Panc1 (cell line): ENCODE results near the gene POU2F1. TPM values are rescaled to one million over a fixed set of nuclear protein-coding genes. Genes with fewer than 3 reads are reported as not detected.

Experiments
- ATAC-seq: fragments of 200-7000 bp; cut with Tn5 transposase; 2 replicates; pipeline ENCODE4 v1.9.1; 2020; ENCODE audit warnings: mild to moderate bottlenecking, moderate library complexity
- BruUV-seq: library from RNA; stranded (reverse); fragments of 400-500 nt; replicated peaks from 2 replicates; lab custom pipeline; 2021; lab: Mats Ljungman, UMichigan
- CTCF ChIA-PET: fragments of 300-600 bp; sonication (Branson Sonifier 250); formaldehyde crosslinking; loops from one replicate; lab custom pipeline; 2022; ENCODE audit warnings: antibody characterized with exemption; lab: Charles Lee
- POLR2A ChIA-PET: fragments of 300-600 bp; sonication (Branson Sonifier 250); formaldehyde crosslinking; loops from one replicate; lab custom pipeline; 2022; ENCODE audit warnings: antibody characterized with exemption; lab: Charles Lee
- DNase-seq: peaks from one replicate; pipeline ENCODE4 v3.0.0-alpha.2; 2010; ENCODE audit warnings: low read depth, low spot score
- H3K27ac ChIP-seq: 2 replicates; pipeline ENCODE4 v1.5.1; 2011; ENCODE audit warnings: mild to moderate bottlenecking, low read length, inconsistent platforms
- H3K27me3 ChIP-seq: fragments of 200-500 bp; sonication (Bioruptor generic); 2 replicates; pipeline ENCODE4 v1.6.0; 2014; ENCODE audit warnings: low read length, inconsistent platforms; ENCODE audit not compliant: control insufficient read depth, insufficient read depth
- H3K36me3 ChIP-seq: fragments of 200-500 bp; sonication (Bioruptor generic); 2 replicates; pipeline ENCODE4 v1.5.1; 2014; ENCODE audit warnings: inconsistent platforms, mild to moderate bottlenecking, low read length, moderate library complexity; ENCODE audit not compliant: control insufficient read depth, insufficient read depth
- H3K4me1 ChIP-seq: 2 replicates; pipeline ENCODE4 v1.5.1; 2011; ENCODE audit warnings: inconsistent platforms, mild to moderate bottlenecking, low read length, moderate library complexity; ENCODE audit not compliant: control insufficient read depth, insufficient read depth
- H3K4me3 ChIP-seq, 2 experiments: 2 replicates each; pipeline ENCODE4 v1.5.1; 2011 to 2012; ENCODE audit warnings: low read depth in 2 of 2, low read length in 2 of 2, mild to moderate bottlenecking in 2 of 2, inconsistent platforms in 1 of 2, moderate library complexity in 1 of 2
- H3K9me3 ChIP-seq: fragments of 200-500 bp; sonication (Bioruptor generic); 2 replicates; pipeline ENCODE4 v1.5.1; 2014; ENCODE audit warnings: low read depth, mild to moderate bottlenecking, inconsistent platforms, low read length, moderate library complexity; ENCODE audit not compliant: control insufficient read depth, insufficient read depth
- POLR2AphosphoS5 ChIP-seq: IDR thresholded peaks from 2 replicates; pipeline ENCODE4 v1.6.1; 2012; ENCODE audit warnings: mild to moderate bottlenecking, low read depth, low read length, moderate library complexity
- SIN3A ChIP-seq: IDR thresholded peaks from 2 replicates; pipeline ENCODE4 v1.6.1; 2012; ENCODE audit warnings: low read depth, mild to moderate bottlenecking, low read length, moderate library complexity, borderline replicate concordance; ENCODE audit not compliant: insufficient read depth
- TCF7L2 ChIP-seq: IDR thresholded peaks from 2 replicates; pipeline ENCODE4 v1.6.1; 2011; ENCODE audit warnings: mild to moderate bottlenecking, low read depth, low read length, inconsistent platforms
- in situ Hi-C: cut with HindIII; loops from 2 replicates; pipeline ENCODE4 v1.10.0; 2016; ENCODE audit warnings: low sequenced_read_pairs, low pct_unique_long_range_greater_than_20kb
- intact Hi-C: fragments of 100-400 bp; cut with micrococcal nuclease; formaldehyde crosslinking; loops from one replicate; pipeline ENCODE4 v1.10.0; 2022; ENCODE audit not compliant: unreplicated experiment
- total RNA-seq: library from RNA; stranded (reverse); gene quantifications from one replicate; pipeline ENCODE4 v1.2.1, GENCODE V29; 2021; ENCODE audit not compliant: unreplicated experiment
- TF ChIP-seq, protein P1 (sequence below): fragments of 450-650 bp; IDR thresholded peaks from 2 replicates; pipeline ENCODE4 v1.5.1; 2017; ENCODE audit warnings: mild to moderate bottlenecking
- TF ChIP-seq, protein P2 (sequence below), 2 experiments: IDR thresholded peaks; 2 replicates each; pipeline ENCODE4 v1.6.1; 2011 to 2012; ENCODE audit warnings: low read depth in 2 of 2, control low read depth in 1 of 2, low read length in 1 of 2, mild to moderate bottlenecking in 1 of 2, moderate library complexity in 1 of 2; ENCODE audit not compliant: insufficient read depth in 1 of 2

The POU2F1 gene
- total RNA-seq, 1 experiment from 2014 or later: 17.1 TPM

DNA sequence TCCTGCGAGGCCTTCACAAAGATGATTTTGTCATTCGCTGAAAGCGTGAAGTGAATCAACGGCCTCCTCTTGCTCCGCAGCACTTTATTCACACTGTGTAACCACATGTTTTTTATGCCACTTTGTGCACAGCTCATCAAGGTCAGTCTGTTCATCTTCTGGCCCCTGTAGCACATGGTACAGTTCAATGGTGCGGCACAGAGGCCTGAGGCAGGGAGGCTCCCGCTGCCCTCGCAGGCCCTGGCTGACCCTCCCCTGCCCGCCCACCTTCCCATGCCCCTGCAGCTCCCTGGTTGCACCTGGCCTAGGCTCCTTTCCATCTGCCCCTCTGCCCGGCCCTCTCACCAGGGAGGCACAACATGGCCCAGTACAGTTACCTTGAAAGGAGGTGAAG lies 210.2 kb downstream of the POU2F1 start:
- Histone ChIP-seq H3K4me1 (no peaks in the 10 kb centered on the region), H3K9me3 (no peaks in the 10 kb centered on the region), H3K27ac (no peak overlapping the region), H3K36me3 (no peaks in the 10 kb centered on the region), H3K27me3 (no peaks in the 10 kb centered on the region), H3K4me3 (no peak overlapping the region)
- ATAC-seq (no peak), DNase-seq (no peak)
- TF ChIP-seq TCF7L2 (no peak), POLR2AphosphoS5 (no peak), SIN3A (no peak)
- TF ChIP-seq, protein P1, sequence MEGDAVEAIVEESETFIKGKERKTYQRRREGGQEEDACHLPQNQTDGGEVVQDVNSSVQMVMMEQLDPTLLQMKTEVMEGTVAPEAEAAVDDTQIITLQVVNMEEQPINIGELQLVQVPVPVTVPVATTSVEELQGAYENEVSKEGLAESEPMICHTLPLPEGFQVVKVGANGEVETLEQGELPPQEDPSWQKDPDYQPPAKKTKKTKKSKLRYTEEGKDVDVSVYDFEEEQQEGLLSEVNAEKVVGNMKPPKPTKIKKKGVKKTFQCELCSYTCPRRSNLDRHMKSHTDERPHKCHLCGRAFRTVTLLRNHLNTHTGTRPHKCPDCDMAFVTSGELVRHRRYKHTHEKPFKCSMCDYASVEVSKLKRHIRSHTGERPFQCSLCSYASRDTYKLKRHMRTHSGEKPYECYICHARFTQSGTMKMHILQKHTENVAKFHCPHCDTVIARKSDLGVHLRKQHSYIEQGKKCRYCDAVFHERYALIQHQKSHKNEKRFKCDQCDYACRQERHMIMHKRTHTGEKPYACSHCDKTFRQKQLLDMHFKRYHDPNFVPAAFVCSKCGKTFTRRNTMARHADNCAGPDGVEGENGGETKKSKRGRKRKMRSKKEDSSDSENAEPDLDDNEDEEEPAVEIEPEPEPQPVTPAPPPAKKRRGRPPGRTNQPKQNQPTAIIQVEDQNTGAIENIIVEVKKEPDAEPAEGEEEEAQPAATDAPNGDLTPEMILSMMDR: no peak
- TF ChIP-seq, protein P2, sequence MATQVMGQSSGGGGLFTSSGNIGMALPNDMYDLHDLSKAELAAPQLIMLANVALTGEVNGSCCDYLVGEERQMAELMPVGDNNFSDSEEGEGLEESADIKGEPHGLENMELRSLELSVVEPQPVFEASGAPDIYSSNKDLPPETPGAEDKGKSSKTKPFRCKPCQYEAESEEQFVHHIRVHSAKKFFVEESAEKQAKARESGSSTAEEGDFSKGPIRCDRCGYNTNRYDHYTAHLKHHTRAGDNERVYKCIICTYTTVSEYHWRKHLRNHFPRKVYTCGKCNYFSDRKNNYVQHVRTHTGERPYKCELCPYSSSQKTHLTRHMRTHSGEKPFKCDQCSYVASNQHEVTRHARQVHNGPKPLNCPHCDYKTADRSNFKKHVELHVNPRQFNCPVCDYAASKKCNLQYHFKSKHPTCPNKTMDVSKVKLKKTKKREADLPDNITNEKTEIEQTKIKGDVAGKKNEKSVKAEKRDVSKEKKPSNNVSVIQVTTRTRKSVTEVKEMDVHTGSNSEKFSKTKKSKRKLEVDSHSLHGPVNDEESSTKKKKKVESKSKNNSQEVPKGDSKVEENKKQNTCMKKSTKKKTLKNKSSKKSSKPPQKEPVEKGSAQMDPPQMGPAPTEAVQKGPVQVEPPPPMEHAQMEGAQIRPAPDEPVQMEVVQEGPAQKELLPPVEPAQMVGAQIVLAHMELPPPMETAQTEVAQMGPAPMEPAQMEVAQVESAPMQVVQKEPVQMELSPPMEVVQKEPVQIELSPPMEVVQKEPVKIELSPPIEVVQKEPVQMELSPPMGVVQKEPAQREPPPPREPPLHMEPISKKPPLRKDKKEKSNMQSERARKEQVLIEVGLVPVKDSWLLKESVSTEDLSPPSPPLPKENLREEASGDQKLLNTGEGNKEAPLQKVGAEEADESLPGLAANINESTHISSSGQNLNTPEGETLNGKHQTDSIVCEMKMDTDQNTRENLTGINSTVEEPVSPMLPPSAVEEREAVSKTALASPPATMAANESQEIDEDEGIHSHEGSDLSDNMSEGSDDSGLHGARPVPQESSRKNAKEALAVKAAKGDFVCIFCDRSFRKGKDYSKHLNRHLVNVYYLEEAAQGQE (IDR thresholded peaks at IDR 0.05; ENCODE audit: insufficient read depth in 1 of 2, low read depth in 2 of 2, low read length in 1 of 2): no peak
- in situ Hi-C loops (no loop called here), intact Hi-C loops (no loop called here)
- CTCF ChIA-PET: interaction anchor here (0.6 kb wide), 1 partner anchor 1568 kb away, joined by 8 read pairs; no protein-coding TSS in a partner anchor
- BruUV-seq: no TSS peak
- POLR2A ChIA-PET: no interaction called here

DNA sequence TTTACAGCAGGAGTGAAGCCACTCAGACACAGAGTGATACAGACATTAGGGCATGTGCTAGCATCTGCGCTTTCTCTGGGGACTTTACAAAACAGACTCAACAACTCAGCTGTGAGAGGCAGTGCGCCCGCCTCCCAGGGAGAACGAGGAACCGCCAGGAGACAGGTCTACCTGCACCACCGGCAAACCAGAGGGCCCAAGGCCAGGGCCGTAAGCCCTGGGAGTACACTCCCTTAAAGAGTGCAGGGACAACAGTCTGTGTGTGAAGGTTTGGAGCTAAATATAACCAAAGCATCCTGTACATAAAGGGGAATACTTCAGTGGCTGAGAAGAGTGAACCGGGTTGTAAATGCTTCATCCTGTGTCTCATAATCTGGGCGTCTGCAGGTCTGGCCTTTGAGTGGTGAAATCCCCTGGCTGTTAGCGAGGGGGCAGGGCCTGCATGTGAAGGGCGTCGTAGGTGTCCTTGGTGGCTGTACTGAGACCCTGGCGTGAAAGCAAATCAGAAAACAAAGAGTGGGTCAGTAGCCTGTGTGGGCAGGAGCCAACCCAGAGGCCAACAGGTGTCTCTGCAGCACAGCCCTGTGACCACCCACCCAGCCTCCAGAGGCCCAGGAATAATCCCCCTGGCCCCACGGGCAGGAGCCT lies 210.7 kb downstream of the POU2F1 start:
- no peaks in the 10 kb centered on the region for H3K36me3 ChIP-seq
- no peaks in the 10 kb centered on the region for H3K4me1 ChIP-seq
- intact Hi-C loops (no loop called here), in situ Hi-C loops (no loop called here)
- no peak overlapping the region for H3K4me3 ChIP-seq
- DNase-seq (no peak), ATAC-seq (peak; percentile 32)
- H3K27me3 ChIP-seq: no peaks in the 10 kb centered on the region
- H3K27ac ChIP-seq: no peak overlapping the region
- TF ChIP-seq, protein P2 (IDR thresholded peaks at IDR 0.05; ENCODE audit: insufficient read depth in 1 of 2, low read depth in 2 of 2, low read length in 1 of 2): no peak
- TF ChIP-seq TCF7L2 (no peak), POLR2AphosphoS5 (no peak), SIN3A (no peak)
- TF ChIP-seq, protein P1: no peak
- POLR2A ChIA-PET: no interaction called here
- CTCF ChIA-PET: interaction anchor here (0.6 kb wide), 1 partner anchor 1568 kb away, joined by 8 read pairs; no protein-coding TSS in a partner anchor
- no peaks in the 10 kb centered on the region for H3K9me3 ChIP-seq
- no TSS peak for BruUV-seq
